Fibroblast of villous mesenchyme (primary cell): ENCODE measurements around the gene MIF. TPM values are rescaled to one million over a fixed set of nuclear protein-coding genes. Genes with fewer than 3 reads are reported as not detected.

Source experiments
- DNase-seq: peaks from one replicate; pipeline ENCODE4 v3.0.0-alpha.2; 2010; ENCODE audit warnings: low read depth
- H3K4me3 ChIP-seq: 2 replicates; pipeline ENCODE4 v1.5.1; 2011; ENCODE audit warnings: low read depth, mild to moderate bottlenecking, low read length
- CTCF ChIP-seq: IDR thresholded peaks from 2 replicates; pipeline ENCODE4 v1.5.1; 2012; ENCODE audit warnings: low read depth, mild to moderate bottlenecking, low read length; ENCODE audit not compliant: insufficient read depth
- total RNA-seq: library from RNA; depleted of rRNA; stranded (reverse); fragments of >200 nt; gene quantifications from 2 replicates; pipeline ENCODE4 v1.2.3, GENCODE V29; 2012

The MIF gene
- total RNA-seq, result 133 and 161 TPM in 2 replicates

- TF ChIP-seq CTCF, result peak; percentile 75
- H3K4me3 ChIP-seq, result peak within 1 kb of the TSS; percentile 75
- peak; percentile 93 for DNase-seq
These were observed at the start of gene MIF for GRCh38 chr22:23893945-23894709. MIF (plus strand) TSS chr22:23894383; CDS start chr22:23894475, 92 bp downstream.

GRCh38 chr22:23844739-23845202 is 49.4 kb upstream of the MIF start:
- no peak for DNase-seq
- no peak for TF ChIP-seq CTCF

GRCh38 chr22:23845265-23846080 is 48.7 kb upstream of the MIF start:
- no peak for TF ChIP-seq CTCF
- no peak for DNase-seq
- no peak overlapping the region for H3K4me3 ChIP-seq

More at GRCh38 chr22:23844739-23845202, 49.4 kb upstream of the MIF start:
- H3K4me3 ChIP-seq, result no peak overlapping the region

- H3K4me3 ChIP-seq, result no peak overlapping the region
- no peak for TF ChIP-seq CTCF
- DNase-seq, result no peak
These were observed 48.1 kb upstream of the MIF start for GRCh38 chr22:23846081-23846469.

GRCh38 chr22:23847310-23847920 is 46.8 kb upstream of the MIF start:
- no peak overlapping the region for H3K4me3 ChIP-seq
- TF ChIP-seq CTCF, result no peak
- DNase-seq, result no peak

- no peak for DNase-seq
- no peak for TF ChIP-seq CTCF
- no peak overlapping the region for H3K4me3 ChIP-seq
These were observed 46.0 kb upstream of the MIF start for GRCh38 chr22:23847991-23848864.
